Central memory CD8-positive, alpha-beta T cell (primary cell): ENCODE data around the gene TECPR1.

Experiments
- ATAC-seq: fragments of 150-1000 bp; cut with Tn5 transposase; replicated peaks from 2 replicates; pipeline ENCODE4 v1.10.0; 2022; ENCODE audit warnings: mild to moderate bottlenecking, moderate FRiP score, moderate number of reproducible peaks; ENCODE audit not compliant: poor library complexity, severe bottlenecking; ENCODE audit errors: extremely low read depth
- DNase-seq, 2 donors: peaks; one replicate each; pipeline ENCODE4 v3.0.0; 2021; ENCODE audit warnings: low spot score in 2 of 2
- H3K27ac Mint-ChIP-seq: one replicate; pipeline ENCODE4 v1.8.0; 2022; ENCODE audit warnings: low read depth, mild to moderate bottlenecking, moderate library complexity, mixed read lengths
- H3K27me3 Mint-ChIP-seq: one replicate; pipeline ENCODE4 v1.8.0; 2022; ENCODE audit warnings: mixed read lengths
- H3K36me3 Mint-ChIP-seq: one replicate; pipeline ENCODE4 v1.8.0; 2022; ENCODE audit warnings: mild to moderate bottlenecking, moderate library complexity, mixed read lengths; ENCODE audit not compliant: insufficient read depth
- H3K4me1 Mint-ChIP-seq: one replicate; pipeline ENCODE4 v1.8.0; 2022; ENCODE audit warnings: mixed read lengths
- H3K4me3 Mint-ChIP-seq: one replicate; pipeline ENCODE4 v1.8.0; 2022; ENCODE audit warnings: mild to moderate bottlenecking, moderate library complexity, mixed read lengths
- H3K9me3 Mint-ChIP-seq: one replicate; pipeline ENCODE4 v1.8.0; 2022; ENCODE audit warnings: mixed read lengths

The TECPR1 gene

DNA sequence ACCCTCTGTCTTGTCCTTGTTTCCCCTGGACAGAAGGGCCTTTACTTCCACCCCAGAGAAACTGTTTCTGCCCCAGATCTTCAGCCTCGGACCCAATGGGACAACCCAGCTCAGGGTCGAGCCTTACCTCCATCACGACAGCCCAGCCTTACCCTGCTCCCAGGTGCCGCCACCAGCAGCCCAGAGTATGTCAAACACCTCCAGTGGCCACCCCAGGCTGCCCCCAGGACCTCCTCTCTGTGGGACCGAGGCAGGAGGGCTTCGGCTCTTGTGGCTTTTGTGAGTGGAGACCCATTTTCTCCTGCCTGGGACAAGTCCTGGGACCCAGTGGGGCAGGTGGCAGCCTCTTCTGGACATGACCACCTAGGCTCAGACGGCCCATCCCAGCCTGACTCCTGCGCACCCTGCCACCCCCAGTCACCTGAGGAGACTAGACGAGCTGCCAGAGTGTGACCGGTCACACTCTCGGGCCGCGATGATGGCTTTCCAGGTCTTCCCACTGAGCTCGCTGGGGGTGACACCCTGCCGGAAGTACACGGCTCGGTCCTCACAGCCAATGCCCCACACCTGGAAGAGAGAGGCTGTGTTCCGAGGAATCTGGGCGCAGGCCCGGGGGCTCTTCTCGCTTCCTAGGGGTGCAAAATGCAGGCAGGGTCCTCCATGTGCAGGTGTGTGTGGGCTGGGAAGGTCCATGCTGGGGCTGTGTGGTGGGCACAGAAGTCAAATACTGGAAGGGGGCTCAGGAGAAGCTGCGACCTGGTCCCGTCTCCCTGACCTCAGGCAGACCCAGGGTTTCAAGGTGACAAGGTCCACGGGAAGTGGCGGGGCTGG, 15.5 kb downstream of the TECPR1 start:
- H3K36me3 Mint-ChIP-seq: peaks cover 15% of the 10 kb centered on the region
- no peak for DNase-seq
- no peak for ATAC-seq
- no peak overlapping the region for H3K27ac Mint-ChIP-seq
- H3K4me1 Mint-ChIP-seq: no peaks in the 10 kb centered on the region
- H3K9me3 Mint-ChIP-seq: no peaks in the 10 kb centered on the region
- no peaks in the 10 kb centered on the region for H3K27me3 Mint-ChIP-seq
- H3K4me3 Mint-ChIP-seq: no peak overlapping the region

DNA sequence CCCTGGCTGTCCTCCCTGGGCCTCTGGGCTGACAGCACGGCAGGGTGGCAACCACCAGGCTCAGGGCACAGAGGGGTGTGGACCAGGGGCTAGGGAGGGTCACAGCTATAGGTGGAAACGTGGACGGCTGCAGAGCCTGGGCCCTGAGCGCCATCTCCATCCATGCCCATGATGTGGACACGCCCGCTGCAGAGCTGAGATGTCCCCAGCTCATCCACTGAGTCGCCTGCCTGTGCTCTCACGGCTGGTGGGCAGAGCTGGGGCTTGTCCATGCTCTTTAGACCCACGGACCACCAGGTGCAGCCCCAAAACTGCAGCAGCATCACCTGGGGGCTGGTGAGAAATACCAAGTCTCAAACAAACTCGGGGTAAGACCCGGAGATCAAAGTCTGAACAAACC, 16.1 kb downstream of the TECPR1 start:
- DNase-seq: no peak
- Mint-ChIP-seq H3K27me3 (no peaks in the 10 kb centered on the region), H3K9me3 (no peaks in the 10 kb centered on the region), H3K4me1 (no peaks in the 10 kb centered on the region), H3K4me3 (no peak overlapping the region), H3K36me3 (peaks cover 15% of the 10 kb centered on the region), H3K27ac (no peak overlapping the region)
- no peak for ATAC-seq

- Mint-ChIP-seq H3K9me3 (no peaks in the 10 kb centered on the region), H3K4me1 (no peaks in the 10 kb centered on the region), H3K27me3 (no peaks in the 10 kb centered on the region), H3K36me3 (peaks cover 16% of the 10 kb centered on the region), H3K4me3 (no peak overlapping the region), H3K27ac (no peak overlapping the region)
- DNase-seq: no peak
- ATAC-seq: no peak
Observed at GRCh38 chr7:98234429-98235147, 17.4 kb downstream of the TECPR1 start.

DNA sequence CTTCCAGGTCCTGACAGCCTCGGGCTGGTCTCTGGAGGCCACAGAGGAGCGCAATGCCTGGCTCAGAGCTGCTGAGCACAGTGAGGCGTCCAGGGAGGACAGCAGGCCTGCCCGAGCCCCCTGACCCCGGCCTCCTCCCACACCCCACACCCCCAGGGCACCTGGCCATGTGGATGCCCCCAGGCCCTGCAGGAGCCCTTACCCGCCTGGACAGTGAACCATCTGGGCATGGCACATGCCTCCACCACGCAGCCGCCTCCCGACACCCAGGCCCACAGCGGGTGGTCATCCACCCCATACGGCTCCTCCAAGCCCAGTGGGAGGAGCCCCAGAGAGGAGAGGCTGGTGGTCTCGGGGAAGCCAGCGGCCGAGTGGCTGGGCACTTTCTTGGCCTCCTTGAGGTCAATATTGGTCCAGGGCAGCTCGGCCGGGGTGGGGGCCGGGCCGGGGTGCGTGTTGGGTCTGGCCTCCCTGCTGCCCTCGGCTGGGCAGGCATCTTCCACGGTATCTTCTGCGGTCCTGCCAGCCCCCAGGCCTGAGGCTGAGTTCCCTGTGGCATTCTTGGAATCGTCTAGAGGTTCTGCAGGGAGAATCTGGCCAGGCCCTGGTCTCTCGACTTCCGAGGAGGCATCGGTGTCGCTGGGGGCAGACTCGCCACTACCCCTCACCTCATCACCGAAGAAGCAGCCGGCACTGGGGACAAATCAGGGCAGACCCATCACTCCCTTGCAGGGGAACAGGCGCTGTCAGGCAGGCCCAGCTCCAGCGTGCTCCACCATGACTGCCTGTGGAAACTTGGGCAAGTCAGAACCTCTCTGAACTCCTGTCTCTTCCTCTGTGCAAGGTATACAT, 18.6 kb downstream of the TECPR1 start:
- Mint-ChIP-seq H3K9me3 (no peaks in the 10 kb centered on the region), H3K27ac (no peak overlapping the region), H3K36me3 (peaks cover 15% of the 10 kb centered on the region), H3K27me3 (no peaks in the 10 kb centered on the region), H3K4me3 (no peak overlapping the region), H3K4me1 (no peaks in the 10 kb centered on the region)
- no peak for ATAC-seq
- no peak for DNase-seq

DNA sequence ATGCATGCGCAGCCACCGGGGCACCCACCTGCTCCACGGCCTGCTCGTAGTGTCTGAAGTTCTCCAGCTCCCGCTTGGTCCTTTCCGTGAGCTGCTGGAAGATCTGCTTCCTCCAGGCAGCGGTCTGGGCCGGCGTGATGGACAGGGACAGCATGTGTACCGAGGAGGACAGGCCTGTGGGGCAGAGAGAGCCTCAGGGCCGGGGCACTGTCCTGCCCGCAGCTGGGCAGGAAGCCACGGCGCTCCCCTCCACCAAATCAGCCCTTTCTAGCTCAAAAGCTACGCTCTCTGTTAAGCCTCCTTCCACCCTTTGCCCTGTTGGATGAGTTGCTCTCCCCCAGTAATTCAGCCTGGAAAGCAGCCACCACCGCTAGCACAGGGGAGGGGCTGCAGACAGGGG, 19.2 kb downstream of the TECPR1 start:
- DNase-seq (no peak), ATAC-seq (no peak)
- Mint-ChIP-seq H3K27ac (no peak overlapping the region), H3K36me3 (peaks cover 16% of the 10 kb centered on the region), H3K9me3 (no peaks in the 10 kb centered on the region), H3K4me3 (no peak overlapping the region), H3K4me1 (no peaks in the 10 kb centered on the region), H3K27me3 (no peaks in the 10 kb centered on the region)

DNA sequence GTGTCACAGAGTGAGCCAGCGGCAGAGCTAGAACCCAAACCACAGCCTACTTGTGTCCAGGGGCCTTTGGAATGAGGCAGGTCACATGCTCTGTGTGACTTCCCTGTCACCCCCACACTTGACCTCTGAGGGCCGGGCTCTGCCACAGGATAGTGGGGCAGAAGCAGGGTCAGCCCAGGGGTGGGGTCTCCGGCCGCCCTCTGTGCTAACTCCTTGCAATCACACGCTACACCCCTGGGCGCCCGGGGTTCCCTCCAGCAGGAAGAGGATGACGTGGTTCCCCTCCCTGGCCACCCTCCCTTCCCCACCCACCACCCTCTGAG, 19.8 kb downstream of the TECPR1 start:
- Mint-ChIP-seq H3K9me3 (no peaks in the 10 kb centered on the region), H3K27ac (no peak overlapping the region), H3K27me3 (no peaks in the 10 kb centered on the region), H3K36me3 (peaks cover 17% of the 10 kb centered on the region), H3K4me1 (no peaks in the 10 kb centered on the region), H3K4me3 (no peak overlapping the region)
- no peak for DNase-seq
- ATAC-seq: no peak

GRCh38 chr7:98231493-98232262, 20.4 kb downstream of the TECPR1 start:
- H3K4me1 Mint-ChIP-seq: no peaks in the 10 kb centered on the region
- no peak overlapping the region for H3K27ac Mint-ChIP-seq
- peaks cover 20% of the 10 kb centered on the region for H3K36me3 Mint-ChIP-seq
- no peaks in the 10 kb centered on the region for H3K27me3 Mint-ChIP-seq
- no peaks in the 10 kb centered on the region for H3K9me3 Mint-ChIP-seq
- DNase-seq: no peak
- no peak for ATAC-seq
- H3K4me3 Mint-ChIP-seq: no peak overlapping the region

DNA sequence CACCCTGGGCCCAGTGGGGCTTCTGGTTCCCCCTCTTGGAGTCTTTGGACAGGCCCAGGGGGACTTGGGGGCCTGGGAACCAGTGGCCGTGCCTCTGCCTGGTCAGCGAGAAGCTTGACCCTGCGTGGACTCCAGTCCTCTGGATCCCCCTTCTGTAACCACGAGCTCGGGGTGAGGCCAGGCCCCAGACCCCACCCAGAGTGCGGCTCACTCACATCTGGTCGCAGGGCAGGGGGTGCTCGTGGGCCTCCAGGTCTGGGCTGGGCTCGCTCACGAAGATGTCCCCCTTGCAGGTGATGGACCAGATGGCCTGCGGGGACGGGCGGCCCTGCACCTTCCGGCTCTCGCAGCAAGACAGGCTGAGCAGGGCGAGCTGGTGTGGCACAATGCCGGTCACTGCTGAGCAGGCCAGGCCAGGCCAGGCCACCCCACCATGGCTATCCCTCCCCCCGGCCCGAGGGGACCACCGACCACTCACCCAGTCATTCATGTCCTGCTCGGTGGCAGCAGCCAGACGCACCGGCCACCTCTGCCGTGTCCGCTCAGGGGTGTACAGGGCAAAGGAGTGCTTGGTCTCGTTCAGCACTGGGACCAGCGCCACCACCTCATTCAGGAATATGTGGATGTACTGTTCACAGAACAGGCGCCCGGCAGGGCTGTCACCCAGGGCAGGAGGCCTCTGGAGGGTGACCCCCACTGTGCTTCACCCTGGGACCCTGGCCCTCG, 21.1 kb downstream of the TECPR1 start:
- Mint-ChIP-seq H3K27me3 (no peaks in the 10 kb centered on the region), H3K36me3 (peaks cover 28% of the 10 kb centered on the region), H3K4me1 (no peaks in the 10 kb centered on the region), H3K9me3 (no peaks in the 10 kb centered on the region), H3K4me3 (no peak overlapping the region), H3K27ac (no peak overlapping the region)
- no peak for DNase-seq
- no peak for ATAC-seq

DNA sequence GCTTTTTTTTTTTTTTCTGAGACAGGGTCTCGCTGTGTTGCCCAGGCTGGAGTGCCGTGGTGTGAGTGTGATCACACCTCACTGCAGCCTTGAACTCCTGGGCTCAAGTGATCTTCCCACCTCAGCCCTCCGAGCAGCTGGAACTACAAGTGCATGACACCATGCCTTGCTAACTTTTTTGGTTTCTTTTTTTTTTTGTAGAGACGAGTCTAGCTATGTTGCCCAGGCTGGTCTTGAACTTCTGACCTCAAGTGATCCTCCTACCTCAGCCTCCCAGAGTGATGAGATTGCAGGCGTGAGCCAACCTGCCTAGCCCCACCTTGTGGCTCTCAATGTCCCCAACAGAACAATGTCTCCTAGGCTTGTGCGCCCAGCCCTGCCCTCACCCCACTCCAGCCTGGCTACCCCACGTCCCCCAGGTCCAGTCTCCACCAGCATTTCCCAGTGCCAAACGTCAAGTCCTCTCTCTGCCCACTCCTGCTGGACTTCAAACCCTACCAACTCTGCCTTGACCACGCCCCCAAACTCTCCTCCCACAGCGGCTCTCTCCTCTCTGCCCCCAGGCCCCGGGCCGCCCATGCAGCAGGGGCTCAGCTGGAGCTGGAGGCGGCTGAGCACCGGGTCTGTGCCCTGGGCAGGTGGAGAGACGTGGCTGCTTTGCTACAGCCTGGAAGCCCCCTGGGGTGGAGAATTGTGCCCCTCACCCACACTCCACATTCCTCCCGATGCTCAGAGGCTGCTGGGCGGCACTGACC, 21.9 kb downstream of the TECPR1 start:
- no peak overlapping the region for H3K27ac Mint-ChIP-seq
- H3K9me3 Mint-ChIP-seq: no peaks in the 10 kb centered on the region
- ATAC-seq (no peak), DNase-seq (no peak)
- no peaks in the 10 kb centered on the region for H3K4me1 Mint-ChIP-seq
- no peak overlapping the region for H3K4me3 Mint-ChIP-seq
- H3K27me3 Mint-ChIP-seq: no peaks in the 10 kb centered on the region
- peaks cover 32% of the 10 kb centered on the region for H3K36me3 Mint-ChIP-seq

DNA sequence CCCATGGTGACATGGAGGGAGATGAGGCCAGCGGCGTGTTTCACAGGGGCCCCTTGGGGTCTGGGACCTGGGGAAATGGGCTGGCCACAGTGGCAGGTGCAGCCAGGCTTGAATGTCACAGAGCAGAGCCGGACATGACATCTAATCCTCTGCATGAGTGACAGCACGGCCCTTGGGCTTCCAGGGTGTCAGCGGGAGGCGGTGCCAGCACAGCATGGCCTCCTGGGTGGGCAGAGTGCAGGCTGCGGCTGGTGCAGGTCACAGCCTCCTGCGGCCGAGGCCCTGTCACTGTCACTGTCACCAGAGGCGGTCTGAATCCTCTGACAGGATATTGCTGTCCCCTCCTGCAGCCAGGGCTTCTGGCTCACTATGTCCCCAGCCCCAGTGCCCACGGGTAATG, 22.6 kb downstream of the TECPR1 start:
- ATAC-seq (no peak), DNase-seq (no peak)
- H3K9me3 Mint-ChIP-seq: no peaks in the 10 kb centered on the region
- no peak overlapping the region for H3K27ac Mint-ChIP-seq
- H3K36me3 Mint-ChIP-seq: peaks cover 34% of the 10 kb centered on the region
- H3K4me1 Mint-ChIP-seq: no peaks in the 10 kb centered on the region
- no peaks in the 10 kb centered on the region for H3K27me3 Mint-ChIP-seq
- no peak overlapping the region for H3K4me3 Mint-ChIP-seq

DNA sequence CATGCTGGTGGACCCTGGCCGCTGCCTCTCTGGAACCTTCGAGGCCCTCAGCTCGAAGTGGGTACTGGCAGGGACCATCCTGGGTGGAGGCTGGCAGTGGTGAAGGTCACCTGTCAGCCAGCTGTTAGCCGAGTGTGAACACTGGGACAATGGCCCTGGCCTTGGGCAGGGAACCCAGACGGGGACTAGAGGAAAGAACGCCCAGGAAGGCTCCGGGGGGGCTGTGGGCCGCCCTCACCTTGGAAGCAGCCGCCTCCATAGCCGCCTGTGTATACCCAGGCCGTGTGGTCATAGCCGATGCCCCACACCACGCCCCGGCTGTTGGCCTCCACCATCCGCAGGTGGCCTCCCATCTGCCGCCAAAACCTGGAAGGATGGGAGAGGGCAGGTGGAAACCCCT, 23.2 kb downstream of the TECPR1 start:
- H3K27me3 Mint-ChIP-seq: no peaks in the 10 kb centered on the region
- no peak overlapping the region for H3K4me3 Mint-ChIP-seq
- H3K4me1 Mint-ChIP-seq: no peaks in the 10 kb centered on the region
- DNase-seq (no peak), ATAC-seq (no peak)
- peaks cover 31% of the 10 kb centered on the region for H3K36me3 Mint-ChIP-seq
- H3K9me3 Mint-ChIP-seq: no peaks in the 10 kb centered on the region
- H3K27ac Mint-ChIP-seq: no peak overlapping the region
